Measurements from ENCODE around the gene C1QL2.

- TF ChIP-seq RAD21 (IDR thresholded peaks at IDR 0.05; ENCODE audit: low read depth) (no peak), MAX (IDR thresholded peaks at IDR 0.05) (no peak)
These were observed 40.4 kb downstream of the C1QL2 start for GRCh38 chr2:119117891-119118882.

Measured in Ishikawa (cell line).